ENCODE results near the gene KCNH3. TPM values are rescaled to one million over a fixed set of nuclear protein-coding genes. Genes with fewer than 3 reads are reported as not detected.
"Not testable (repeated sequence)": the region's sequence is repeated elsewhere in the genome, so short reads cannot be mapped to it uniquely, and the experiment has no call there.

Gene KCNH3
- polyA plus RNA-seq, 3 donors: 3.9 to 4.8 (median 4.2) TPM

DNA sequence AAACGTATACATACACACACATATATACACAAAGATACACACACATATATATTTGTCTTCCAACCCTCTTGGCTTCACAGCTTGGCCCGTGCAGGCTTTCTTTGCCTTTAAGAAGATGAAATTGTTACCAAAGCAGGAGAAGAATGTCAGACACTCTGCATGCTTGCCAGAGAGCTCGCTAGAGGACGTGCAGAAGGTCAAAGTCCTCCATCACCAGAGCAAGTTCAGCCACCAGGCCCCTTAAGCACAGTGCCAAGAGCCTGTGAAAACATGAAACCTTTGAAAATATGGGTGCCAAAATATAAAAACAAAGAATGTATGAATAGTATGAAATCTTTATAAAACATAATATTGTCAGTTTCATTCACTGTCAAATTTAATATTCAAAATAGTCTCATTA, 44.0 kb downstream of the KCNH3 start:
- DNase-seq (ENCODE audit: low read depth in 3 of 3, low spot score in 2 of 3): no peak

DNA sequence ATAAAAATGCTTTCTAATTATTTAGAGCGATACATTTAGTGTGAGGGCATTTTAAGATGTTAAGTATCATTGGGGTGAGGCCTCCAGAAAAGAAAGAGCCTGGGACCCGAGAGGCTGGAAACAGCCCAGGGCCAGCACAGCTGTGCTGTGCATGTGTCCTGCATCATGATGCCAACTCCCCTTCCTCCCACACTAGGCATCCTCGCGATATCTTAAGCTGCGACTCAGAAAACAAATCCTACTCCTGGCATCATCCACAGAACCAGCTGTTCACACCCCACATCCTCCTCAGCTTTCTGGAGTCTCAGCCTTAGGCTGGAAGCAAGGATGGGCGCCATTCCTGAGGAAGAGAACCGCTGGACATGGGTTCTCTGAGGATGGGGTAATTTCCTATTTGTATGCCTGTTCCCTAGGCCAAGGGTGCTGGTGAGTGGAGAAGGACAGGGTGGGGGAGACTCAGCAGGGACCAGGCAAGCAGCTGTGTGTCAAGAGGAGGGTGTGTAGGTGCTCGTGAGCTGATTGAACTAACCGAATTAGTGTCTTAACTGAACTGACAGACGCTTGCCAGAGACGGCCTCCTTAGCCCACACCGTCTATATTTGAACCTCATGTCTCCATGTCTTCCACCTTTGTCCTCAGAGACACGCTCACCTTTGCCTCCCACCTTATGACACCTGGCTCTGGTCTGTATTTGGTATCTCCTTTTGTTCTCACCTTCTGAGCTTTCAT, 44.7 kb downstream of the KCNH3 start:
- DNase-seq (ENCODE audit: low read depth in 3 of 3, low spot score in 2 of 3): no peak

DNA sequence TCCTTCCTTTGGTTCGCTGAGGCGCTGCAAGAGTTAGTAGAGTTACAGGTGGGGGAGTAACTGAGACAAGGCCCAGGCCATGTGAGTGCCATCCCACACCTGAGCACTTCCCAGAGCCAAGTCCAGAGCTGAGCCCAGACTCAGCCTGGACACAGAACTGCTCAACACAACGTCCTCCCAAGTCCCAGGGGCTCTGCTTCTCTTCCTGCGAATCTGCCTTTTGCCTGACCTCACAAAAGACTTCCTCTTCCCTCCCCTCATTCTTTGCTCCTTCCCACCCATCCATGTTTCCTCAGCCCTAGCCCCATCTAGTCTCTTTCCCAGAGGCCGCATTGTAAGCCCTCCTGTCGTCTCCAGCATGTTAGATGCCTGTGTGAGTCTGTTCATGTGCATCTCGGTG, 45.8 kb downstream of the KCNH3 start:
- DNase-seq (ENCODE audit: low read depth in 3 of 3, low spot score in 2 of 3): no peak

GRCh38 chr12:49585477-49586459, 46.9 kb downstream of the KCNH3 start:
- no peak for DNase-seq (ENCODE audit: low read depth in 3 of 3, low spot score in 2 of 3)

DNA sequence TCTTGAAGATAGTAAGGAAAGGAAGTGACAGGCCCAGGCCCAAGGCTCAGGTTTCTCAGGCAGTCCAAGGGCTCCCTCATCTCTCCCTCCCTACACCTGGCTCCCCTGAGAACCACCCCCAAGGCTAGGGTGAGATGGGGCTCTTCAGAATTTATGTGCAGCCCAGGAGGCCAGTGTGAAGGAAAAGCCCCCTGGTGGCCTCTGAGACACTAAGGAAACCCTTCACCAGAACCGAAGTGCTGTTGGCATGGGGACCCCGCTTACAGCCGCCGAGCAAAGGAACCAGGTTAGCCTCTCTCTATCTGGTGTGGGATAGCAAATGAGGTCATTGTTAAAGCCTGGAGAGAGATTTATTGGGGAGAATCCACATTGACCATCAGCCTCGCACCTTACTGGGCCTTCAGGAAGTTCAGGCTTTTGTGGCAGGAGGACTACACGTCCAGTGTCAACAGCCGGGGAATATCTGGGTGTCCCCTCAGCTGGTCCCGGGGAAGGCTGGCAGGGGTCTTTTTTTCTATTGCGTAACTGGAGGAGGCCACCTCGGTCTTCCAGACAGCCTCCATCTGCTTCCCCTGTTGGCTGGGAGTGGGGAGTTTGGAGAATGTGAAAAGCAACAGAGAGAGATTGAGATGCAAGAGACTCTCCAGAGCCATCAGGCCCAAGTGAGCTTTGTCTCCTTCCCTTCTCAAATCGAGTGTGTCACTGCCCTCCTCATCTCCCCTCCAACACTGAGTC, 48.5 kb downstream of the KCNH3 start:
- DNase-seq (ENCODE audit: low read depth in 3 of 3, low spot score in 2 of 3): no peak

DNA sequence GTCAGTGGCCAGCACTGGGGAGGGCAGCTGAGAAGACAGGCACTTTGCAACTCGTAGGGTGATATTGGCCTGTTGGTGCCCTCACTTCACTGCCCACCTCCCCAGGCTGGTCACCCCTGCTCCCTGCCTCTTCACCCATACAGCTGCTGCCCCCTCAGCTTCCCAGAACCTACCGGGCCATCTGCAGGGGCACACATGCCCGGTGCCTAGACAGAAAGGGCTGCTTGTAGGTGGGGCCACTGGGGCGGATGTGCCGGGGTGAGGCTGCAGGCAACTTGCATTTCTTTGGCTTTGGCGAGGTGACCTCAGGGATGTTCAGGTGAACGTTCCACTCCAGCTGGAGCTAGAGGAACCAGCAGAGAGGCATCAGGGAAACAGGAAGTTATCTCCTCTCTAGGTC, 49.5 kb downstream of the KCNH3 start:
- DNase-seq (ENCODE audit: low read depth in 3 of 3, low spot score in 2 of 3): no peak

DNA sequence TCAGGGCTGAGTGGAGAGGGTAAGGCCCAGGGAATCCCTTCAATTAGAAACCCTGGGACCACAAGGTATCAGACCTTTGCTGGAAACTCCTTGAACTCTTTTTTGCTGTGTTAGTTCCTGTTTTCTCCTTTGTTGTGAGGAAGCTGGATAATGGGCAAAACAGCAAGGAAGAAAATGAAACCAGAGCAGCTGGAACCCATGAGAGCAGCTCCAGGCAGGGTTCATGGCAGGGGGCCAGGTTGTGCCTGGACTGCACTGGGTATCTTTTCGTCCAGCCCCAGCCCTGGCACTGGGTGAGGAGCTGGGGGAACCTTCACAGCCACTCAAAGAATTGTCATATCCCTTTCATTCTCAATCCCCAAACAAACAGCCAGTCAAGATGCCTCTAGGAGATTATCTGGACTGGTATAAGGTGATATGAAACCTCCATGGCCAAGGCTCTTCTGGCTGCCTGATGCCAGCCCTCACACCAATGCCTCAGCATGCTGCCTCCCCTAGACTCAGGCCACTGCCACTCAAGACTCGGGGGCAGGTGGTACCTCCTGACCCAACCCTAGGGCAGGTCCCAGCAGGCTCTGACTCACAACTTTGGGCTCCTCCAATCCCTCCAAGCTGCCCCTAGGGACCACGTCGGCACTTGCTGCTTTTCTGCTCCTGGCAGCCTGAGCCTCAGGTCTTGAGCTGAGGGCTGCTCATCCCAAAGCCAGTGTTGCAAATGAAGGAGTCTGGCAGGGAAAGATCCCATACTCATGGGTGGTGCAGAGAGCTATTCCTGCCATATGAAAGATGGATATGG, 50.1 kb downstream of the KCNH3 start:
- DNase-seq (ENCODE audit: low read depth in 3 of 3, low spot score in 2 of 3): no peak

DNA sequence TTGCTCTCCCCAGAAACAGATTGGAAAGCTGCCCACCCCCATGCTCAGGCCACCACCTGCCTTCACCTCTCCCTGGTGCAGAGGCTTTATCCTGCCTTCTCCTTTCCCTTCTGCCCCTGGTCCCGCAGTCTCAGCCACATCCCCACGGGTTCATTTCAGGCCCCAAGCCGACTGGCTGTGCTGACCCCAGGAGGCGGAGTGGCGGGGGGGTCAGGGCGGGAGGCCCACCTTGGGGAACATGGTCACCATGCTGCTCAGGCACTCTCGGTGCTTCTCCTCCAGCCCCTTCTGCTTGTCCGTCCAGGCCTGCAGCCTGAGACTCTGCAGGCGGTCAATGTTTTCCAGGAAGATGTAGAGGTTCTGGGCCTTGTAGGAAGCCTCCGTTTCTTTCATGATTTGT, 59.7 kb downstream of the KCNH3 start:
- DNase-seq (ENCODE audit: low read depth in 3 of 3, low spot score in 2 of 3): no peak

GRCh38 chr12:49599961-49600360, 61.1 kb downstream of the KCNH3 start:
- no peak for DNase-seq (ENCODE audit: low read depth in 3 of 3, low spot score in 2 of 3)

DNA sequence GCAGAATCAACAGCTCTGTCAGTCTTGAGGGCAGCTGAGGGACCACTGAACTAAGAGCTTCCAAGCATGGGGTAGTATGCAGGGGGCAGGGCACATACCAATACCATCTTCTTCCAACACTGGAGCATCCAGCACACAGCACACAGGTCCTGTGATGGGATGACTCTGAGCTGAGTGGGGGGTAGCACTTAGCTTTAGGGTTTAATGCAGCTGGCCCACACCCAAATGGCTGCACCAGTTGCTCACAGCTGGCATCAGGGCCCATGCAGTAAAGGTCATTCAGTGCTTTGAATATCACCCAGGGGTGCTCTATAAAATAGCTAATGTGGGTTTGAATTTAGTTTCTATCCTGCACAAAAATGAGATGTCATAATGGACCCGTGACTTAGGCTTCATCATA, 64.9 kb downstream of the KCNH3 start:
- DNase-seq (ENCODE audit: low read depth in 3 of 3, low spot score in 2 of 3): no peak

- DNase-seq (ENCODE audit: low read depth in 3 of 3, low spot score in 2 of 3): no peak
These were observed 66.0 kb downstream of the KCNH3 start for GRCh38 chr12:49604856-49605255.

DNA sequence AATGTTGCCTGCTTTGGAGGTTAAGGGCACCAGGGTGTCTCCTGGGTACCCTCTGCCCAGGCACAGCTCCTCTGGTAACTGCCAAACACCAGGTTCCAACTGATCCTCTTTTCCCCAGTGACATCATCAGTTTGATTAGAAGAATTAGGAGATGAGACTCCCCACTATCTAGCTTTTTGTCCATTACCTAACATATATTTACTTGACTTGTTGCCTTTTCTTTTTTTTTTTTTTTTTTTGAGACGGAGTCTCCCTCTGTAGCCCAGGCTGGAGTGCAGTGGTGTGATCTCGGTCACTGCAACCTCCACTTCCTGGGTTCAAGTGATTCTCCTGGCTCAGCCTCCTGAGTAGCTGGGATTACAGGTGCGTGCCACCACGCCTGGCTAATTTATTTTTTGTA, 66.7 kb downstream of the KCNH3 start, which contains the start of gene FAM186B:
Gene FAM186B, minus strand, starts transcription at position 101 of the 400 bp plus-strand sequence. CDS start 162 bp downstream, outside the sequence.
- not testable (repeated sequence) for DNase-seq (ENCODE audit: low read depth in 3 of 3, low spot score in 2 of 3)

Other genes with a start within 250 kb of the KCNH3 start
- under 1 TPM; 0.17 to 0.28 (median 0.27) TPM for gene PRPH, start 243.9 kb upstream of the KCNH3 start, polyA plus RNA-seq (ENCODE audit: insufficient read length in 3 of 3)
- 10 to 100 TPM; 16.1 to 18.2 (median 17.6) TPM for gene TROAP, start 215.8 kb upstream of the KCNH3 start, polyA plus RNA-seq (ENCODE audit: insufficient read length in 3 of 3)
- 1 to 10 TPM in 1 of 3 donors, under 1 TPM in 2; 0.94 to 1.5 (median 0.99) TPM for gene C1QL4, start 201.8 kb upstream of the KCNH3 start, polyA plus RNA-seq (ENCODE audit: insufficient read length in 3 of 3)
- 10 to 100 TPM; 18.3 to 20.8 (median 19.6) TPM for gene DNAJC22, start 192.1 kb upstream of the KCNH3 start, polyA plus RNA-seq (ENCODE audit: insufficient read length in 3 of 3)
- 10 to 100 TPM; 44.3 to 56.9 (median 48.8) TPM for gene SPATS2, start 171.6 kb upstream of the KCNH3 start, polyA plus RNA-seq (ENCODE audit: insufficient read length in 3 of 3)
- gene MCRS1, start 29.1 kb downstream of the KCNH3 start, polyA plus RNA-seq (ENCODE audit: insufficient read length in 3 of 3): 10 to 100 TPM; 64.1 to 69.2 (median 66.2) TPM
- under 1 TPM; 0.65 to 0.76 (median 0.67) TPM for gene FAM186B, start 66.6 kb downstream of the KCNH3 start, polyA plus RNA-seq (ENCODE audit: insufficient read length in 3 of 3)
- 10 to 100 TPM; 20.0 to 21.1 (median 20.9) TPM for gene PRPF40B, start 84.5 kb downstream of the KCNH3 start, polyA plus RNA-seq (ENCODE audit: insufficient read length in 3 of 3)
- gene FMNL3, start 168.4 kb downstream of the KCNH3 start, polyA plus RNA-seq (ENCODE audit: insufficient read length in 3 of 3): 10 to 100 TPM; 36.7 to 43.1 (median 40.1) TPM
- gene TMBIM6, start 202.5 kb downstream of the KCNH3 start, polyA plus RNA-seq (ENCODE audit: insufficient read length in 3 of 3): 100 to 1,000 TPM; 778 to 791 (median 781) TPM